ENCODE data around the gene IL22RA1. TPM values are rescaled to one million over a fixed set of nuclear protein-coding genes. Genes with fewer than 3 reads are reported as not detected.

The IL22RA1 gene
- total and polyA plus RNA-seq, 9 of the 15 experiments (the other 6 are each of a cell fraction or from before 2014, with no cell fraction given), result not detected

DNA sequence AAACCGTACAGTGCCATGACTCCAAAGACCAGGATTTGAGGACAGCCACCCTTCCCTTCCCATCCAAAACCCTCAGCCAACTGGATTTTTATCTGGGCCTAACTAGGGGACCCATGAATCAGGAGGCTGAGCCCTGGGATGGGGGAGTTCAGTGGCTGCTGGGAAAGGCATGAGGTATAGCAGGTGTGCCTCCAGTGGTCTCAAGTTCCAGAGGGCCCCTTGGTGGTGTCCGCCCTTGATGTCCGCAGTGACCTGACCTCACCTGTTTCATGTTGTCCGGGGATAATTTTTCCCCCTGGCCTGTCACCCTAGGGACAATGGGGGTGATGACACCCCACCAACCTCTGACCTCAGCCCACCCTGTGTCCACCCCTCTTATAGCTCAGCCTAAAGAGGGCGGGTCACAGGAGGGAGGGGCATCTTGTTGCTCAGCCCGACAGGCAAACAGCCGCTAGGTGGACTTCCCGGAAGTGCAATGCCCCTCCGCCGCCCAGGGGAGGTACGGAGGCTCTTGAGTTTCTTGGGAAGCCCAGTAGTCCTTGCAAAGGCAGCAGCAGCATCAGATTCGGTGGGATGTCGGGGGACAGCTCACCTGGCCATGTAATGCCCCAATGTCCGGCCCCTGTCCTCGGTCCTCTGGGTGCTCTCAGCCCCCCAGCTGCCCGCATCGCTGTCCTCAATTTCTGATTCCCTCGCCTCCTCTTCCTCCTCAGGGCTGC lies 13.8 kb upstream of the IL22RA1 start:
- POLR2A ChIA-PET, result interaction anchor here (0.6 to 2.0 kb wide), 2 partner anchors 13 to 59 kb away, joined by 4 to 5 read pairs; no protein-coding TSS in a partner anchor
- no peak overlapping the region for H3K4me3 ChIP-seq
- CTCF ChIA-PET (ENCODE audit: low intra/inter-chr PET ratio), result no interaction called here
- no peak overlapping the region for H3K9ac ChIP-seq (ENCODE audit: insufficient read depth in 1 of 2, low read depth in 2 of 2, low read length in 2 of 2)
- BruUV-seq (replicated peaks), result no TSS peak
- DNase-seq (ENCODE audit: extremely low read depth in 1 of 4, low spot score in 3 of 4), result no peak
- no peak overlapping the region for H3K27ac ChIP-seq (ENCODE audit: extremely low read depth, low read depth, low read length)
- ATAC-seq, result no peak
- H3K4me2 ChIP-seq (ENCODE audit: insufficient read depth, low read length), result no peak overlapping the region
- H3K79me2 ChIP-seq (ENCODE audit: control insufficient read depth, insufficient read depth, low read length), result no peaks in the 10 kb centered on the region
- peaks cover 52 to 83% of the 10 kb centered on the region in 2 experiments for H3K27me3 ChIP-seq (ENCODE audit: control insufficient read depth in 2 of 2, insufficient read depth in 2 of 2, low read length in 2 of 2)
- no peaks in the 10 kb centered on the region for H3K9me3 ChIP-seq (replicated peaks; ENCODE audit: control insufficient read depth, insufficient read depth, low read depth, low read length)
- no peak overlapping the region for H2AFZ ChIP-seq (ENCODE audit: low read depth, low read length)
- intact Hi-C loops (cut with micrococcal nuclease) (no loop called here), in situ Hi-C loops (cut with MboI) (no loop called here)
- under 1% methylated on average over 15 of the region's 18 CpGs for WGBS (ENCODE audit: insufficient coverage, low coverage, missing lambda C conversion rate)
- no peak for FAIRE-seq
- no peaks in the 10 kb centered on the region for H3K9me1 ChIP-seq (ENCODE audit: control insufficient read depth, insufficient read depth, low read length)
- H4K20me1 ChIP-seq (replicated peaks; ENCODE audit: control insufficient read depth, insufficient read depth, low read length), result 0 out of 2 replicates have a peak, but pooled peaks cover 2% of the 10 kb centered on the region
- no peaks in the 10 kb centered on the region for H3K36me3 ChIP-seq (ENCODE audit: control insufficient read depth, insufficient read depth, low read length)
- no peaks in the 10 kb centered on the region for H3K4me1 ChIP-seq (replicated peaks in 1 of 2; ENCODE audit: control insufficient read depth in 2 of 2, insufficient read depth in 2 of 2, low read length in 2 of 2)
- no peak for TF ChIP-seq TEAD4 (IDR thresholded peaks at IDR 0.05; ENCODE audit: low read length)
- no peak for TF ChIP-seq TEAD4 (CRISPR knock-in tag; IDR thresholded peaks at IDR 0.05; ENCODE audit: borderline replicate concordance)
- TF ChIP-seq, protein P1, sequence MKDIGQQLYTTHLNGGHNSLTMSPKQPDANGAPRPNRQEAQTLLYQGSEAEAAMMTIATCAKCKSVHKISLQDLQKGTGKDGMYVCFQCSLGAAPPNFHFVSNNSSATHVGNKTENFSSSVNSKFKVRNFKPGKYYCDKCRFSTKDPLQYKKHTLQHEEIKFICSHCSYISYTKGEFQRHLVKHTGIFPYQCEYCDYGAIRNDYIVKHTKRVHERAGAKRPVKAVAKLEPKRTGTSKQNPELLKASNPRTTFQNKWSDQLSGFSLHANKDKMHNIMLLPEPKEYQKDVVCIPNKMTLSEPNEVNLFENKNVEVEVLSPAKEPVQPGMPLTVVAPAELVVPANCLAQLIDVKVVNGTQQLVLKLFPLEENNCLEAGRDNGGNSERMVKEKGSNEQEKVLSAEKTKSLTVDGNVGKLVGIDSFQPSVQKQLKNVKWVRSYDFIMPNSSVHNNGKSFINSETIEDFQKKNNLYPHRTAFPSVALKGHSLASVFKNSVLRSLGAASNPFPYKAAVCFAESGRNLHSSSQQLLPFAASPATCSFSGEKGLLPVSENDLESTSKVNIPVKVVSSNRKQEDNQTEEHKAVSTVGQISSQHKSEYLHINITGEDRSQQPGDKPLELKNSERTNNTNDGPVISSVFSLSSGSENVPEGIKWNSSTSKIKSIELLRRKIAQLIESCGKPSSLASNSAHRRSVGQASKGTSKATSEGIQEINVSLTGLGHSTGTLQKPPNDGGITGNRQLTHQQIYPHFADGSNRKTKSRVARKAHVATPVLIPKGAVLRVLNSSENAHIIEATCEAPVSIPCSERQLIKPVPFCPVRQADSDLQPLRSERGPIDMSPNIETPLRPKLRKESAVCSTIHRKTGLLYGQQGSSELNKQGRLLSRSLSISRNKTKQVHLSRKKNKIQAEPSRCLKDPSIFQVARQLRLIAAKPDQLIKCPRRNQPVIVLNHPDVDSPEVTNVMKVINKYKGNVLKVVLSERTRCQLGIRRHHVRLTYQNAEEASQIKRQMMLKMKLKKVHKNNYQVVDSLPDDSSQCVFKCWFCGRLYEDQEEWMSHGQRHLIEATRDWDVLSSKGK (CRISPR knock-in tag; IDR thresholded peaks at IDR 0.05), result no peak
- TF ChIP-seq GTF2F1 (IDR thresholded peaks at IDR 0.05; ENCODE audit: low read depth, low read length), result no peak
- TF ChIP-seq, protein P2, sequence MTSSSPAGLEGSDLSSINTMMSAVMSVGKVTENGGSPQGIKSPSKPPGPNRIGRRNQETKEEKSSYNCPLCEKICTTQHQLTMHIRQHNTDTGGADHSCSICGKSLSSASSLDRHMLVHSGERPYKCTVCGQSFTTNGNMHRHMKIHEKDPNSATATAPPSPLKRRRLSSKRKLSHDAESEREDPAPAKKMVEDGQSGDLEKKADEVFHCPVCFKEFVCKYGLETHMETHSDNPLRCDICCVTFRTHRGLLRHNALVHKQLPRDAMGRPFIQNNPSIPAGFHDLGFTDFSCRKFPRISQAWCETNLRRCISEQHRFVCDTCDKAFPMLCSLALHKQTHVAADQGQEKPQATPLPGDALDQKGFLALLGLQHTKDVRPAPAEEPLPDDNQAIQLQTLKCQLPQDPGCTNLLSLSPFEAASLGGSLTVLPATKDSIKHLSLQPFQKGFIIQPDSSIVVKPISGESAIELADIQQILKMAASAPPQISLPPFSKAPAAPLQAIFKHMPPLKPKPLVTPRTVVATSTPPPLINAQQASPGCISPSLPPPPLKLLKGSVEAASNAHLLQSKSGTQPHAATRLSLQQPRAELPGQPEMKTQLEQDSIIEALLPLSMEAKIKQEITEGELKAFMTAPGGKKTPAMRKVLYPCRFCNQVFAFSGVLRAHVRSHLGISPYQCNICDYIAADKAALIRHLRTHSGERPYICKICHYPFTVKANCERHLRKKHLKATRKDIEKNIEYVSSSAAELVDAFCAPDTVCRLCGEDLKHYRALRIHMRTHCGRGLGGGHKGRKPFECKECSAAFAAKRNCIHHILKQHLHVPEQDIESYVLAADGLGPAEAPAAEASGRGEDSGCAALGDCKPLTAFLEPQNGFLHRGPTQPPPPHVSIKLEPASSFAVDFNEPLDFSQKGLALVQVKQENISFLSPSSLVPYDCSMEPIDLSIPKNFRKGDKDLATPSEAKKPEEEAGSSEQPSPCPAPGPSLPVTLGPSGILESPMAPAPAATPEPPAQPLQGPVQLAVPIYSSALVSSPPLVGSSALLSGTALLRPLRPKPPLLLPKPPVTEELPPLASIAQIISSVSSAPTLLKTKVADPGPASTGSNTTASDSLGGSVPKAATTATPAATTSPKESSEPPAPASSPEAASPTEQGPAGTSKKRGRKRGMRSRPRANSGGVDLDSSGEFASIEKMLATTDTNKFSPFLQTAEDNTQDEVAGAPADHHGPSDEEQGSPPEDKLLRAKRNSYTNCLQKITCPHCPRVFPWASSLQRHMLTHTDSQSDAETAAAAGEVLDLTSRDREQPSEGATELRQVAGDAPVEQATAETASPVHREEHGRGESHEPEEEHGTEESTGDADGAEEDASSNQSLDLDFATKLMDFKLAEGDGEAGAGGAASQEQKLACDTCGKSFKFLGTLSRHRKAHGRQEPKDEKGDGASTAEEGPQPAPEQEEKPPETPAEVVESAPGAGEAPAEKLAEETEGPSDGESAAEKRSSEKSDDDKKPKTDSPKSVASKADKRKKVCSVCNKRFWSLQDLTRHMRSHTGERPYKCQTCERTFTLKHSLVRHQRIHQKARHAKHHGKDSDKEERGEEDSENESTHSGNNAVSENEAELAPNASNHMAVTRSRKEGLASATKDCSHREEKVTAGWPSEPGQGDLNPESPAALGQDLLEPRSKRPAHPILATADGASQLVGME (CRISPR knock-in tag; IDR thresholded peaks at IDR 0.05), result no peak
- TF ChIP-seq ZFX (CRISPR knock-in tag; IDR thresholded peaks at IDR 0.05), result no peak
- no peak for TF ChIP-seq FOXP1 (CRISPR knock-in tag; IDR thresholded peaks at IDR 0.05)
- TF ChIP-seq NR2C1 (IDR thresholded peaks at IDR 0.05), result no peak
- TF ChIP-seq NR2C1 (tag; IDR thresholded peaks at IDR 0.05), result no peak

Measured in K562 (cell line).